COR-L47 (cell line): ENCODE data around the gene LMNB1.
A peak's percentile ranks its signal among the peaks of the same experiment; 100 is the strongest.
"Not testable (repeated sequence)": the region's sequence is repeated elsewhere in the genome, so short reads cannot be mapped to it uniquely, and the experiment has no call there.

ENCODE experiments used
- DNase-seq: peaks from one replicate; lab custom pipeline; 2025; lab: John Stamatoyannopoulos, UW

Gene LMNB1

DNA sequence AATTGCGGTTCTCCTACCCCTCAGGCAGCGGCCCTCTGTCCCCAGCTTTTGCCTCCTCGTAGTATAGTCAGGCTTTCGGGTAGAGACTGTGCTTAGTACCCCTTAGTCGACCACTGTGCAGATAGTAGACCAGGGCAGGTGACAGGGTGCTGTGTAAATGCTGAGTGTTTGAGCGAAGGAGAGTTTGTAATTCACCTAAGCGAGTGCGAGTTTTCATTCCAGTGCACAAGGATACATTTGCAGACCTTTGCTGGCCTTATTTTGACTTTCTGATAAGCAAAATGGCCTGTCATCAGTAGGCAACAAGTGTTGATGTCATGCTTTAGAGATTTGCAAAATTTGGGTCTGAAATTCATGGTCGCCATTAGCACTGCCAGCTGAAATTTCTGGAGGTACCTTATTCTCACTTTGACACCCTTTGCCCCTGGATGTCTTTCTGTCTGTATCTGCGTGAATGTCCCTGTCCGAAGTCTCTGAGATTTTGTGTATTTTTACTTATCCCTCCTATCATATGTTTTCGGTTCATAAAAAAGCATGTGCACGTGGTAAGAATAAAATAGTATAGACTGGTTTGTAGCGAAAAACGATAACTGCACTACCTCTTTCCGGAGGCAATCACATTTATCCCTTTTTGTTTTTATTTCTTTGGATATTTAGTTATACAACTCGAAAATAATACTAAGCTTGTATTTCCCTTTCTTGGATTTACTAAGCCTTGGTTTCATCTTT, 1.9 kb downstream of the LMNB1 start:
- DNase-seq, result no peak

- peak; percentile 61 for DNase-seq
These were observed 3.4 kb downstream of the LMNB1 start for GRCh38 chr5:126780165-126780827.

GRCh38 chr5:126788409-126788808, 11.5 kb downstream of the LMNB1 start:
- not testable (repeated sequence) for DNase-seq

DNA sequence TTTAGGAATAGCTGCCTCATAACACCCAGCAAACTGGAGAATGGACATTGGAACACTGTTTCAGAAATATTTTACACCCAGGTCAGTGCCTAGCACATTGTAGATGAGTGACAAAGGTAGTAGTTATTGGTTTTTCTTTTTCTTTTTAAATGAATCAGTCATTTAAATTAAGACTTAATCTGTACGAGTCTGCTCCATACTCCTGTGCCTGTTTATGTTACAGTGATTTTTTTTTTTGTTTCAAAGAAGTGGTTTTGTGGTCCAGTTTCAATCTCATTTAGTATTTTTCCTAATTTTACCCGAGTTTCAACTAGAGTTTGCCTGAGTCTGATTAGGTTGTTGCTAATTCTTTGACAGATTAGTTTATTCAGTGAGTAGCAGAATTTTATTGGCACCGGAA, 16.2 kb downstream of the LMNB1 start:
- DNase-seq, result no peak

GRCh38 chr5:126793648-126794047, 16.7 kb downstream of the LMNB1 start:
- DNase-seq, result not testable (repeated sequence)

GRCh38 chr5:126794157-126794828, 17.4 kb downstream of the LMNB1 start:
- DNase-seq, result no peak

DNA sequence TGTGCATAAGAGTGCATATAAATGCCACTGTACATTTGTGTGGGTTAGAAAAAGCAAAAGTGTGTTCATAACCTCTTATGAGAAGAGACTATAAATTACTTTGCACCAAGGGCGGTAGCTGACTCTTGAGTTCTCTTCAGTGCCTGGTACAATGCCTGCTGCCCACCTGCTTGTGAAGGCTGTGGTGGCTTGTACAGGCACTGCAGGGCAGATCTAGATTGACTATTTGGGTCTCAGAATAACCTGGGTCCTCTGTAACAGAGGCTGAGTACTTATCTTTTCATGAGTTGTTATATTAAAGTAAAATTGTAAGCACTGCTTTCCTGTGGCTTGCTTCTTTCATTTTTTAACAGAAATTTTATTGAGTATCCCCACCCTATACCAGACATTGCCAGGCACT, 22.8 kb downstream of the LMNB1 start:
- no peak for DNase-seq

- DNase-seq, result no peak
These were observed 24.4 kb downstream of the LMNB1 start for GRCh38 chr5:126801174-126801991.

DNA sequence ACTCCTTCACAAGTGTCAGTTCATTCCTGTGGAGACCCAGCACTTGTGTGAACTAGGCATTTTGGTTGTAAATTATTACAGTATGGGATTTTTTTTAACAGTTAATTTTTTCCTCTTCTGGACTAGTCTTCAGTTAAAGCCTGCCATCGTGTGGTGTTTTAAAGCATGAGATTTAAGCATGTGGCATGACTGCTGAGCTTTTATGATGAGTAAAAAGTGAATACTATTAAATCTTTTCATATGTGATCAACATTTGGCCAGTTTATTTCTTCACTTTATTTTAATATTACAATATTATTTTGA, 25.0 kb downstream of the LMNB1 start:
- DNase-seq, result no peak

- no peak for DNase-seq
These were observed 28.1 kb downstream of the LMNB1 start for GRCh38 chr5:126805063-126805462.

DNA sequence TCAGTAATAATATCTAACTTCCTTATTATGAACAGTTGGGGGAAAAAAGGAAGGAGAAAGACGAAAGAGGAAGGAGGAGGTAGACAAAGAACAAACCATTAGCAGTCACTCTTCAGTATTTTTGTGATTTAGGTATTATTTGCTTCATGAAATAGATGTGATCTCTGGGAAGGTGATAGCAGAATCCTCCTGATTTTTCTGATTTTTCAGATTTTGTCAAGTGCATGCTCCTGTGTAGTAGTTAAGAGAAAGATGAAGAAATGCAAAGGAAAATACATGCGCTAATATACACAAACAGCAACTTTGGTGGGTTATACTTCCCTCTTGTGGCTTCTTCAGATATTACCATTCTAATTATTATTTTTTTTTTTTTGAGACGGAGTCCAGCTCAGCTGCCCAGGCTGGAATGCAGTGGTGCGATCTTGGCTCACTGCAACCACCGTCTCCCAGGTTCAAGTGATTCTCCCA, 31.6 kb downstream of the LMNB1 start:
- peak; percentile 2 for DNase-seq

DNA sequence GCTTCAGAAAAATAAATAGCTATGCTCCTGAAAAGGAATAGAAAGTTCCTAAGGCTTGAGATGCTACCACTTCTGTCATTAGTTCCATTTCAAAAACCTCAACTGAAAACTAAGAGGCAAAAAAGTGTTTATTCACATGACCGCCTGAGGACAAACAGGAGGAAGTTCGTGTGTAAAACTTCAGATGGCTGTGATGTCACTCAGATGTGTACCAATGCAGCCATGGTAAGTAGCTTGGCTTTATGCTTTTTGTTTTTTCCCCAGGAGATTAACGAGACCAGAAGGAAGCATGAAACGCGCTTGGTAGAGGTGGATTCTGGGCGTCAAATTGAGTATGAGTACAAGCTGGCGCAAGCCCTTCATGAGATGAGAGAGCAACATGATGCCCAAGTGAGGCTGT, 33.0 kb downstream of the LMNB1 start:
- no peak for DNase-seq

- no peak for DNase-seq
These were observed 33.9 kb downstream of the LMNB1 start for GRCh38 chr5:126810596-126811380.

GRCh38 chr5:126811515-126812198, 34.7 kb downstream of the LMNB1 start:
- no peak for DNase-seq

GRCh38 chr5:126812199-126812570, 35.2 kb downstream of the LMNB1 start:
- no peak for DNase-seq

DNA sequence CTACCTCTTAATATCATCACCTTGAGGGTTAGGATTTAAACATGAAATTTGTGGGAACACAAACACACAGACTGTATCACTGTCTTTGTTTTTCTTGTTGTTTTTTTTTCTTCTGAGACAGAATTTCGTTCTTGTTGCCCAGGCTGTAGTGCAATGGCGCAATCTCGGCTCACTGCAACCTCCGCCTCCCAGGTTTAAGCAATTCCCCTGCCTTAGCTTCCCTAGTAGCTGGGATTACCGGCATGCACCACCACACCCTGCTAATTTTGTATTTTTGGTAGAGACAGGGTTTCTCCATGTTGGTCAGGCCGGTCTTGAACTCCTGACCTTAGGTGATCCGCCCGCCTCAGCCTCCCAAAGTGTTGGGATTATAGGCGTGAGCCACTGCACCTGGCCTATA, 36.9 kb downstream of the LMNB1 start:
- DNase-seq, result not testable (repeated sequence)

DNA sequence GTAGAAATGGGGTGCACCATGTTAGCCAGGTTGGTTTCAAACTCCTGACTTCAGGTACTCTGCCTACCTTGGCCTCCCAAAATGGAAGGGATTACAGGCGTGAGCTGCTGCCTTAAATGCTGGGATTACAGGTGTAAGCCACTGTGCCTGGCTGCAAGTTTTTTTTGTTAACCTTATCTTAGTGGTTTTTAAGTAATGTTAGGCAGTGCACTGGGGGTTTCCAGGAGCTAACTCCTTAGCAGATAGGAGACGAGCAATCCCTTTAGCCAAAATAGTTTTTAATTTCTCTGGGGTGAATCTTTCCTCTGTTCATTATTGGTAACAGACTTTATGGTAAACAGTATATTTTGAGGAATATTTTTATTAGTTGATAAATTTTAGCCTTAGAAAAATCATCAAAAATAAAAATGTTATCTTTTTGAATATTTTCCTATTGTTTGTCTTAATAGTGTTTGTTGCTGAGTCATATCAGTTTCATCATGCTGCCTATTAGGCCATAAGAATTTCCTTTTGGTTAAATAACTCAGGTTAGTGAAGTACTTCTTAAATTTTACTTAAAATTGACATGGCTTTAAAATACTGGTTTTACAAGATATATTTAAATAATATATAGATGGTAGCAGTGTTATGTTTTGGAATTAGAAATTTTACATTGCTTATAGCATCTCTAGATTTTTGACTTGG, 37.9 kb downstream of the LMNB1 start:
- DNase-seq, result no peak

GRCh38 chr5:126816649-126817048, 39.7 kb downstream of the LMNB1 start:
- DNase-seq, result no peak

DNA sequence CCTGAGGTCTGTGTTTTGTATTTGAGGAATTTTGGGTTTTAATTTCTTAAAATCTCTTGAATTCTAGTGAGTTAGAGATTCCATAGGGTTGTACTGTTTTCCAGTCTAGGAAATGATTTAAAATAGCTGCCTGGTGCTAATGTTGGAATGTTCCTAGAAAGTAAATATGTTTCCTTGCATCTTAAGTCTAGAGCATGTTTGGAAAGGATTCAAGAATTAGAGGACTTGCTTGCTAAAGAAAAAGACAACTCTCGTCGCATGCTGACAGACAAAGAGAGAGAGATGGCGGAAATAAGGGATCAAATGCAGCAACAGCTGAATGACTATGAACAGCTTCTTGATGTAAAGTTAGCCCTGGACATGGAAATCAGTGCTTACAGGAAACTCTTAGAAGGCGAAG, 41.8 kb downstream of the LMNB1 start:
- no peak for DNase-seq

GRCh38 chr5:126819253-126819652, 42.3 kb downstream of the LMNB1 start:
- DNase-seq, result no peak
